HEK293 (cell line): Measurements from ENCODE around the gene CBFB.

ENCODE experiments used
- CTCF ChIA-PET: fragments of 350-600 bp; formaldehyde crosslinking; extraction: SDS; loops from one replicate; lab custom pipeline; 2021; ENCODE audit warnings: antibody characterized with exemption; lab: Yijun Ruan, JAX
- POLR2A ChIA-PET: fragments of 300-600 bp; formaldehyde crosslinking; extraction: SDS; loops from one replicate; lab custom pipeline; 2020; ENCODE audit warnings: antibody characterized with exemption, inconsistent platforms; lab: Yijun Ruan, JAX
- H3K27ac ChIP-seq: fragments of 200-500 bp; sonication (Bioruptor generic); 2 replicates; pipeline ENCODE4 v1.5.1; 2014; ENCODE audit warnings: low read depth, low read length, control low read depth, inconsistent platforms; ENCODE audit errors: extremely low read depth
- H3K36me3 ChIP-seq, 2 experiments: fragments of 200-500 bp in 1 of 2; sonication (Bioruptor generic) in 1 of 2; 1 replicate in 1 of 2; 2 replicates in 1 of 2; pipeline ENCODE4 v1.5.1; 2014 to 2017; ENCODE audit warnings: inconsistent platforms in 2 of 2, low read length in 2 of 2; ENCODE audit not compliant: control insufficient read depth in 2 of 2, insufficient read depth in 1 of 2
- H3K4me1 ChIP-seq: fragments of 200-500 bp; sonication (Bioruptor generic); 2 replicates; pipeline ENCODE4 v1.5.1; 2014; ENCODE audit warnings: mild to moderate bottlenecking, low read length, inconsistent platforms; ENCODE audit not compliant: control insufficient read depth, insufficient read depth
- H3K4me3 ChIP-seq: 2 replicates; pipeline ENCODE4 v1.5.1; 2011; ENCODE audit warnings: low read depth, mild to moderate bottlenecking, control low read depth, low read length, moderate library complexity
- H3K9me3 ChIP-seq: fragments of 200-500 bp; sonication (Bioruptor generic); 2 replicates; pipeline ENCODE4 v1.5.1; 2014; ENCODE audit warnings: low read depth, low read length, inconsistent platforms; ENCODE audit not compliant: control insufficient read depth, insufficient read depth
- GLIS1 ChIP-seq: fragments of 450-650 bp; formaldehyde crosslinking; IDR thresholded peaks from 2 replicates; pipeline ENCODE4 v1.5.1; 2016; ENCODE audit warnings: missing biosample characterization, missing genetic modification characterization
- KLF7 ChIP-seq: fragments of 450-650 bp; formaldehyde crosslinking; IDR thresholded peaks from 2 replicates; pipeline ENCODE4 v1.5.1; 2016; ENCODE audit warnings: missing biosample characterization, missing genetic modification characterization, borderline replicate concordance
- SP2 ChIP-seq: fragments of 450-650 bp; formaldehyde crosslinking; IDR thresholded peaks from 2 replicates; pipeline ENCODE4 v1.5.1; 2016; ENCODE audit warnings: missing biosample characterization, missing genetic modification characterization
- ZFP37 ChIP-seq: fragments of 450-650 bp; formaldehyde crosslinking; IDR thresholded peaks from 2 replicates; pipeline ENCODE4 v1.5.1; 2016; ENCODE audit warnings: missing biosample characterization, missing genetic modification characterization
- ZNF155 ChIP-seq: fragments of 450-650 bp; formaldehyde crosslinking; IDR thresholded peaks from 2 replicates; pipeline ENCODE4 v1.5.1; 2016; ENCODE audit warnings: missing biosample characterization, missing genetic modification characterization
- ZNF157 ChIP-seq: fragments of 450-650 bp; formaldehyde crosslinking; IDR thresholded peaks from 2 replicates; pipeline ENCODE4 v1.5.1; 2016; ENCODE audit warnings: missing biosample characterization, missing genetic modification characterization
- ZNF19 ChIP-seq: fragments of 450-650 bp; formaldehyde crosslinking; IDR thresholded peaks from 2 replicates; pipeline ENCODE4; 2016; ENCODE audit warnings: missing biosample characterization, missing genetic modification characterization, low read depth
- ZNF280C ChIP-seq: fragments of 450-650 bp; formaldehyde crosslinking; IDR thresholded peaks from 2 replicates; pipeline ENCODE4 v1.5.1; 2016; ENCODE audit warnings: missing biosample characterization, missing genetic modification characterization
- ZNF311 ChIP-seq: fragments of 450-650 bp; formaldehyde crosslinking; IDR thresholded peaks from 2 replicates; pipeline ENCODE4 v1.5.1; 2017; ENCODE audit warnings: missing biosample characterization, missing genetic modification characterization, borderline replicate concordance
- ZNF324 ChIP-seq: fragments of 450-650 bp; formaldehyde crosslinking; IDR thresholded peaks from 2 replicates; pipeline ENCODE4 v1.5.1; 2016; ENCODE audit warnings: missing biosample characterization, missing genetic modification characterization
- ZNF366 ChIP-seq: fragments of 450-650 bp; formaldehyde crosslinking; conservative IDR thresholded peaks from 2 replicates; pipeline ENCODE4 v1.5.1; 2016; ENCODE audit warnings: missing biosample characterization, missing genetic modification characterization
- ZNF391 ChIP-seq: fragments of 450-650 bp; formaldehyde crosslinking; IDR thresholded peaks from 2 replicates; pipeline ENCODE4 v1.5.1; 2016; ENCODE audit warnings: low read depth, missing biosample characterization, missing genetic modification characterization, borderline replicate concordance
- ZNF488 ChIP-seq: fragments of 450-650 bp; formaldehyde crosslinking; IDR thresholded peaks from 2 replicates; pipeline ENCODE4 v1.5.1; 2016; ENCODE audit warnings: missing biosample characterization, missing genetic modification characterization
- ZNF518A ChIP-seq: fragments of 450-650 bp; formaldehyde crosslinking; conservative IDR thresholded peaks from 2 replicates; pipeline ENCODE4 v1.5.1; 2016; ENCODE audit warnings: low read depth, missing biosample characterization, missing genetic modification characterization
- ZNF560 ChIP-seq: fragments of 450-650 bp; formaldehyde crosslinking; IDR thresholded peaks from 2 replicates; pipeline ENCODE4 v1.5.1; 2017; ENCODE audit warnings: missing biosample characterization, missing genetic modification characterization, borderline replicate concordance
- ZNF561 ChIP-seq: fragments of 450-650 bp; IDR thresholded peaks from 2 replicates; pipeline ENCODE4 v1.5.1; 2018; ENCODE audit warnings: missing biosample characterization, missing genetic modification characterization, borderline replicate concordance
- ZNF600 ChIP-seq: fragments of 450-650 bp; formaldehyde crosslinking; IDR thresholded peaks from 2 replicates; pipeline ENCODE4 v1.5.1; 2016; ENCODE audit warnings: missing biosample characterization, missing genetic modification characterization
- ZNF654 ChIP-seq: fragments of 450-650 bp; formaldehyde crosslinking; IDR thresholded peaks from 2 replicates; pipeline ENCODE4 v1.5.1; 2016; ENCODE audit warnings: low read depth, missing biosample characterization, missing genetic modification characterization
- ZNF658 ChIP-seq: fragments of 450-650 bp; formaldehyde crosslinking; IDR thresholded peaks from 2 replicates; pipeline ENCODE4; 2016; ENCODE audit warnings: missing biosample characterization, missing genetic modification characterization
- ZNF707 ChIP-seq: fragments of 450-650 bp; formaldehyde crosslinking; IDR thresholded peaks from 2 replicates; pipeline ENCODE4 v1.5.1; 2016; ENCODE audit warnings: missing biosample characterization, missing genetic modification characterization
- ZNF792 ChIP-seq: fragments of 450-650 bp; formaldehyde crosslinking; IDR thresholded peaks from 2 replicates; pipeline ENCODE4 v1.5.1; 2016; ENCODE audit warnings: missing biosample characterization, missing genetic modification characterization
- ZSCAN4 ChIP-seq: fragments of 450-650 bp; formaldehyde crosslinking; IDR thresholded peaks from 2 replicates; pipeline ENCODE4 v1.5.1; 2017; ENCODE audit warnings: missing biosample characterization, missing genetic modification characterization
- TF ChIP-seq, protein P1 (sequence below): fragments of 450-650 bp; IDR thresholded peaks from 2 replicates; pipeline ENCODE4 v1.5.1; 2018; ENCODE audit warnings: missing biosample characterization, mild to moderate bottlenecking, missing genetic modification characterization
- TF ChIP-seq, protein P2 (sequence below): fragments of 450-650 bp; formaldehyde crosslinking; IDR thresholded peaks from 2 replicates; pipeline ENCODE4 v1.5.1; 2016; ENCODE audit warnings: missing biosample characterization, missing genetic modification characterization

CBFB gene

DNA sequence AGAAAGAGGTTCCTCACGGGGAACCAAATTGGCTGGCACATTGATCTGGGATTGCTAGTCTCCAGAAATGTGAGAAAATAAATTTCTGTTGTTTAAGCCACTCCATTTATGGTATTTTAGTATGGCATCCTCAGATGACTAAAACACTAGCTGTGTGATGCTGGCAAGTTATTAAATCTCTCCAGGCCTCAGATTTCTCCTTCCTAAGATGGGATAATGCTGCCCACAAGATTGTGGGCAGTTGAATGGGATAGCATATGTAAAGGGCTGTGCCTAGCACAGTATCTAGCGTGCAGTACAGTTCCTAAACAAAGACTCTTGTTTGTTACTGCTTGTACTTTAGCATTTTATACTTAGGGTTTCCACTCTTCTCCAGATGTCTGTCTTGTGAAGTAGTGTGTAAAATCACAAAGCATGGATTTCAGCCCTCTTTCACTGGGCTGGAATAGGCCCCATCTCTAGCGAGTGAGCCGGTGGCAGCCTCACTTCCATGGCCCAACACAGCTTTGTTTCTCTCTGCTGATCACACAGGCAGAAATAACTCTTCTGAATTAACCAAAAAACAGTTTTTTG is 42.6 kb downstream of the CBFB start:
- peaks cover 25 to 59% of the 10 kb centered on the region in 2 experiments; a peak in 2 of 3 replicates for H3K36me3 ChIP-seq
- ChIA-PET POLR2A (no interaction called here), CTCF (interaction anchor here (0.6 kb wide), 1 partner anchor 196 kb away, joined by 4 read pairs; no protein-coding TSS in a partner anchor)
- no peaks in the 10 kb centered on the region for H3K4me1 ChIP-seq
- no peak overlapping the region for H3K4me3 ChIP-seq
- H3K9me3 ChIP-seq, result no peaks in the 10 kb centered on the region
- TF ChIP-seq ZNF391 (no peak), SP2 (tag by site-specific recombination) (no peak), ZNF311 (tag by site-specific recombination) (no peak), ZNF366 (no peak), ZNF707 (tag by site-specific recombination) (no peak), ZNF155 (no peak), ZNF658 (tag by site-specific recombination) (no peak), ZNF518A (tag by site-specific recombination) (no peak), ZNF792 (tag by site-specific recombination) (no peak), GLIS1 (no peak), ZNF157 (no peak), ZNF561 (tag by site-specific recombination) (no peak), ZNF19 (tag by site-specific recombination) (no peak), ZNF600 (no peak)
- TF ChIP-seq, protein P1, sequence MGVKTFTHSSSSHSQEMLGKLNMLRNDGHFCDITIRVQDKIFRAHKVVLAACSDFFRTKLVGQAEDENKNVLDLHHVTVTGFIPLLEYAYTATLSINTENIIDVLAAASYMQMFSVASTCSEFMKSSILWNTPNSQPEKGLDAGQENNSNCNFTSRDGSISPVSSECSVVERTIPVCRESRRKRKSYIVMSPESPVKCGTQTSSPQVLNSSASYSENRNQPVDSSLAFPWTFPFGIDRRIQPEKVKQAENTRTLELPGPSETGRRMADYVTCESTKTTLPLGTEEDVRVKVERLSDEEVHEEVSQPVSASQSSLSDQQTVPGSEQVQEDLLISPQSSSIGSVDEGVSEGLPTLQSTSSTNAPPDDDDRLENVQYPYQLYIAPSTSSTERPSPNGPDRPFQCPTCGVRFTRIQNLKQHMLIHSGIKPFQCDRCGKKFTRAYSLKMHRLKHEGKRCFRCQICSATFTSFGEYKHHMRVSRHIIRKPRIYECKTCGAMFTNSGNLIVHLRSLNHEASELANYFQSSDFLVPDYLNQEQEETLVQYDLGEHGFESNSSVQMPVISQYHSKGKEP (tag by site-specific recombination), result no peak
- H3K27ac ChIP-seq, result no peak overlapping the region

- H3K9me3 ChIP-seq, result no peaks in the 10 kb centered on the region
- peaks cover 28 to 47% of the 10 kb centered on the region in 2 experiments; a peak in 2 of 3 replicates for H3K36me3 ChIP-seq
- no peak overlapping the region for H3K4me3 ChIP-seq
- ChIA-PET POLR2A (interaction anchor here (0.5 to 0.6 kb wide), 2 partner anchors 40 to 61 kb away, joined by 4 to 5 read pairs; no protein-coding TSS in a partner anchor), CTCF (interaction anchor here (0.7 kb wide), 1 partner anchor 231 kb away, joined by 3 read pairs; no protein-coding TSS in a partner anchor)
- H3K4me1 ChIP-seq, result no peaks in the 10 kb centered on the region
- no peak overlapping the region for H3K27ac ChIP-seq
- TF ChIP-seq ZNF280C (tag by site-specific recombination) (no peak), KLF7 (tag by site-specific recombination) (no peak), ZNF560 (no peak), ZNF488 (no peak), ZSCAN4 (tag by site-specific recombination) (no peak), ZNF324 (tag by site-specific recombination) (no peak), ZNF654 (tag by site-specific recombination) (no peak), ZFP37 (no peak)
- TF ChIP-seq, protein P2, sequence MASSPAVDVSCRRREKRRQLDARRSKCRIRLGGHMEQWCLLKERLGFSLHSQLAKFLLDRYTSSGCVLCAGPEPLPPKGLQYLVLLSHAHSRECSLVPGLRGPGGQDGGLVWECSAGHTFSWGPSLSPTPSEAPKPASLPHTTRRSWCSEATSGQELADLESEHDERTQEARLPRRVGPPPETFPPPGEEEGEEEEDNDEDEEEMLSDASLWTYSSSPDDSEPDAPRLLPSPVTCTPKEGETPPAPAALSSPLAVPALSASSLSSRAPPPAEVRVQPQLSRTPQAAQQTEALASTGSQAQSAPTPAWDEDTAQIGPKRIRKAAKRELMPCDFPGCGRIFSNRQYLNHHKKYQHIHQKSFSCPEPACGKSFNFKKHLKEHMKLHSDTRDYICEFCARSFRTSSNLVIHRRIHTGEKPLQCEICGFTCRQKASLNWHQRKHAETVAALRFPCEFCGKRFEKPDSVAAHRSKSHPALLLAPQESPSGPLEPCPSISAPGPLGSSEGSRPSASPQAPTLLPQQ, result no peak
Measured at GRCh38 chr16:67075331-67075730, 46.4 kb downstream of the CBFB start.
